ENCODE data around the gene ZGPAT. TPM values are rescaled to one million over a fixed set of nuclear protein-coding genes. Genes with fewer than 3 reads are reported as not detected.

Gene ZGPAT
- total RNA-seq, 2 experiments from 2014 or later, result 22.4 to 22.5 TPM

GRCh38 chr20:63769891-63770474 lies 62.1 kb downstream of the ZGPAT start:
- ATAC-seq (no peak), DNase-seq (no peak)
- peaks cover 2% of the 10 kb centered on the region for H3K4me1 Mint-ChIP-seq (ENCODE audit: low read depth)
- no peak overlapping the region for H3K4me3 Mint-ChIP-seq
- CTCF ChIA-PET, result interaction anchor here (2.0 kb wide), 1 partner anchor 16 kb away, joined by 7 read pairs; no protein-coding TSS in a partner anchor
- H3K9me3 Mint-ChIP-seq, result no peaks in the 10 kb centered on the region
- POLR2A ChIA-PET, result interaction anchor here (0.9 kb wide), 1 partner anchor 30 kb away, joined by 3 read pairs; no protein-coding TSS in a partner anchor
- H3K27me3 Mint-ChIP-seq, result no peaks in the 10 kb centered on the region
- intact Hi-C loops (cut with micrococcal nuclease), result no loop called here
- no peak overlapping the region for H3K27ac Mint-ChIP-seq
- TF ChIP-seq CTCF (IDR thresholded peaks at IDR 0.05), result no peak
- H3K36me3 Mint-ChIP-seq (ENCODE audit: low read depth), result no peaks in the 10 kb centered on the region

GRCh38 chr20:63771046-63771707 lies 63.3 kb downstream of the ZGPAT start:
- ATAC-seq (no peak), DNase-seq (no peak)
- intact Hi-C loops (cut with micrococcal nuclease), result no loop called here
- no peak for TF ChIP-seq CTCF (IDR thresholded peaks at IDR 0.05)
- no peak overlapping the region for H3K27ac Mint-ChIP-seq
- ChIA-PET CTCF (interaction anchor here (1.2 kb wide), 1 partner anchor 14 kb away, joined by 3 read pairs; no protein-coding TSS in a partner anchor), POLR2A (no interaction called here)
- no peak overlapping the region for H3K4me3 Mint-ChIP-seq
- no peaks in the 10 kb centered on the region for H3K27me3 Mint-ChIP-seq
- peaks cover 2% of the 10 kb centered on the region for H3K4me1 Mint-ChIP-seq (ENCODE audit: low read depth)
- no peaks in the 10 kb centered on the region for H3K36me3 Mint-ChIP-seq (ENCODE audit: low read depth)
- no peaks in the 10 kb centered on the region for H3K9me3 Mint-ChIP-seq

GRCh38 chr20:63772781-63773518 lies 65.1 kb downstream of the ZGPAT start:
- Mint-ChIP-seq H3K4me1 (ENCODE audit: low read depth) (peaks cover 2% of the 10 kb centered on the region), H3K4me3 (no peak overlapping the region), H3K9me3 (no peaks in the 10 kb centered on the region), H3K27me3 (no peaks in the 10 kb centered on the region), H3K27ac (no peak overlapping the region), H3K36me3 (ENCODE audit: low read depth) (no peaks in the 10 kb centered on the region)
- intact Hi-C loops (cut with micrococcal nuclease), result no loop called here
- CTCF ChIA-PET, result interaction anchor here (4.3 kb wide), 1 partner anchor 12 kb away, joined by 37 read pairs; no protein-coding TSS in a partner anchor
- DNase-seq, result no peak
- POLR2A ChIA-PET, result no interaction called here
- no peak for ATAC-seq
- TF ChIP-seq CTCF (IDR thresholded peaks at IDR 0.05), result no peak

- TF ChIP-seq CTCF (IDR thresholded peaks at IDR 0.05), result no peak
- H3K27ac Mint-ChIP-seq, result no peak overlapping the region
- no peak overlapping the region for H3K4me3 Mint-ChIP-seq
- CTCF ChIA-PET, result interaction anchor here (4.3 kb wide), 1 partner anchor 12 kb away, joined by 37 read pairs; no protein-coding TSS in a partner anchor
- intact Hi-C loops (cut with micrococcal nuclease), result no loop called here
- DNase-seq (no peak), ATAC-seq (no peak)
- H3K4me1 Mint-ChIP-seq (ENCODE audit: low read depth), result peaks cover 2% of the 10 kb centered on the region
- no peaks in the 10 kb centered on the region for H3K36me3 Mint-ChIP-seq (ENCODE audit: low read depth)
- H3K27me3 Mint-ChIP-seq, result no peaks in the 10 kb centered on the region
- no peaks in the 10 kb centered on the region for H3K9me3 Mint-ChIP-seq
- POLR2A ChIA-PET, result no interaction called here
These were observed 65.9 kb downstream of the ZGPAT start for GRCh38 chr20:63773571-63774241.

Data from activated CD8-positive, alpha-beta T cell treated with anti-CD3 and anti-CD28 coated beads for 36 hours (primary cell).